Activated naive CD4-positive, alpha-beta T cell treated with Interleukin-2 at 50 U/mL for 16 hours (primary cell): ENCODE data around the gene OXT.
"Not testable (repeated sequence)": the region's sequence is repeated elsewhere in the genome, so short reads cannot be mapped to it uniquely, and the experiment has no call there.

Experiments
- DNase-seq: peaks from one replicate; pipeline ENCODE4 v3.0.0-alpha.2; 2020

Gene OXT

DNA sequence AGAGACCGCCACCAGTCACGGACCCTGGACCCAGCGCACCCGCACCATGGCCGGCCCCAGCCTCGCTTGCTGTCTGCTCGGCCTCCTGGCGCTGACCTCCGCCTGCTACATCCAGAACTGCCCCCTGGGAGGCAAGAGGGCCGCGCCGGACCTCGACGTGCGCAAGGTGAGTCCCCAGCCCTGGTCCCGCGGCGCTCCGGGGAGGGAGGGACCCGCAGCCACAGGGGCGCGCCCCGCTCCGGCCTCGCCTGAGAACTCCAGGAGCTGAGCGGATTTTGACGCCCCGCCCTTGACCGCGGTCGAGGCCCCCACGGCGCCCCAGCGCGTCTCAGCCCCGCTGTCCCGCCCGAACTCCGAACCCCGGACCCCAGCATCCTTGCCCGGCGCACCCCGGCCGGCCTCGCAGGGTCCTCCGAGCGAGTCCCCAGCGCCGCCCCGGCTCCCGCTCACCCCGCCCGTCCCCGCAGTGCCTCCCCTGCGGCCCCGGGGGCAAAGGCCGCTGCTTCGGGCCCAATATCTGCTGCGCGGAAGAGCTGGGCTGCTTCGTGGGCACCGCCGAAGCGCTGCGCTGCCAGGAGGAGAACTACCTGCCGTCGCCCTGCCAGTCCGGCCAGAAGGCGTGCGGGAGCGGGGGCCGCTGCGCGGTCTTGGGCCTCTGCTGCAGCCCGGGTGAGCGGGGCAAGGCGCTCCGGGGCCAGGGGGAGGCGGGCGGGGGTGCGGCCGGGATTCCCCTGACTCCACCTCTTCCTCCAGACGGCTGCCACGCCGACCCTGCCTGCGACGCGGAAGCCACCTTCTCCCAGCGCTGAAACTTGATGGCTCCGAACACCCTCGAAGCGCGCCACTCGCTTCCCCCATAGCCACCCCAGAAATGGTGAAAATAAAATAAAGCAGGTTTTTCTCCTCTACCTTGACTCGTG is at the start of gene OXT:
TSS of gene OXT (plus strand) at position 11 of the 920 bp plus-strand sequence. CDS start at position 47, 36 bp downstream.
- DNase-seq: peak; percentile 74

GRCh38 chr20:3021777-3022176 is 49.6 kb upstream of the OXT start:
- DNase-seq: no peak

DNA sequence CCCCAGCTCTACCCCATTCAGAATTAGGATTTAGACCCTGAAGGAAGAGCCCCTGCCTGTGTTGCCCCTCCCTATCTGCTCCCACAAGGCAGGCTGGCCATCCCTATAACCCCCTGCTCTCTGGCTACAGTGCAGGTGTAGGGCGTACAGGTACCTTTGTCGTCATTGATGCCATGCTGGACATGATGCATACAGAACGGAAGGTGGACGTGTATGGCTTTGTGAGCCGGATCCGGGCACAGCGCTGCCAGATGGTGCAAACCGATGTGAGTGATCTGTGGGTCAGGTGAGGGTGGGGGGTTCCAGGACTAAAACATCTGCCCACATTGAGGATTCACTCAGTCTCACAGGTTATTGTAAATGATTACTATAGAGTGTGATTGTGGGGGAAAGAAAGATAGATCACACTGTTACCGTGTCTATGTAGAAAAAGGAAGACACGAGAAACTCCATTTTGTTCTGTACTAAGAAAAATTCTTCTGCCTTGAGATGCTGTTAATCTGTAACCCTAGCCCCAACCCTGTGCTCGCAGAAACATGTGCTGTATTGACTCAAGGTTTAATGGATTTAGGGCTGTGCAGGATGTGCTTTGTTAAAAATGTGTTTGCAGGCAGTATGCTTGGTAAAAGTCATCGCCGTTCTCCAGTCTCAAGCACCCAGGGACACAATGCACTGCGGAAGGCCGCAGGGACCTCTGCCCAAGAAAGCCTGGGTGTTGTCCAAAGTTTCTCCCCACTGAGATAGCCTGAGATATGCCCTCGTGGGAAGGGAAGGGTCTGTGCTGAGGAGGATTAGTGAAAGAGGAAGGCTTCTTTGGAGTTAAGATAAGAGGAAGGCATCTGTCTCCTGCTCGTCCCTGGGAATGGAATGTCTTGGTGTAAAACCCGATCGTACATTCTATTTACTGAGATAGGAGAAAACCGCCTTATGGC is 48.6 kb upstream of the OXT start:
- not testable (repeated sequence) for DNase-seq

DNA sequence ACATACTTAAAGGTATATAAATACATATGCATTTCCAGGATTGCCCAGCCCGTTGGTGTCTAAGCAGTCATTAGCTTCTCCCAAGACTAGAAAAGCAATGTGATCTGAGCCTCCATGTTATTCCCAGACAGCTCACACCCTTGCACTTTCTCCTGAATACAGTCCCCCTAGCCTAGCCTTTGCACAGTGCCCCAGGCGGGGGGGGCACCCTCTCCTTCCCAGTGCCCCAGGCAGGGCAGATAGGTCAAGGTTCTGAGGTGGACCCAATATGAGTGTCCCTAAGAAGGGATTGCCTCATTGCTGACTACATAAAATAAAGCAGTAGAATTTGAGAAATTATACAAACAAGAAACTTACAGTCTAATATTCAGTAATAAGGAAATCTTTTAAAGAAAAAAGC is 43.4 kb upstream of the OXT start:
- no peak for DNase-seq

DNA sequence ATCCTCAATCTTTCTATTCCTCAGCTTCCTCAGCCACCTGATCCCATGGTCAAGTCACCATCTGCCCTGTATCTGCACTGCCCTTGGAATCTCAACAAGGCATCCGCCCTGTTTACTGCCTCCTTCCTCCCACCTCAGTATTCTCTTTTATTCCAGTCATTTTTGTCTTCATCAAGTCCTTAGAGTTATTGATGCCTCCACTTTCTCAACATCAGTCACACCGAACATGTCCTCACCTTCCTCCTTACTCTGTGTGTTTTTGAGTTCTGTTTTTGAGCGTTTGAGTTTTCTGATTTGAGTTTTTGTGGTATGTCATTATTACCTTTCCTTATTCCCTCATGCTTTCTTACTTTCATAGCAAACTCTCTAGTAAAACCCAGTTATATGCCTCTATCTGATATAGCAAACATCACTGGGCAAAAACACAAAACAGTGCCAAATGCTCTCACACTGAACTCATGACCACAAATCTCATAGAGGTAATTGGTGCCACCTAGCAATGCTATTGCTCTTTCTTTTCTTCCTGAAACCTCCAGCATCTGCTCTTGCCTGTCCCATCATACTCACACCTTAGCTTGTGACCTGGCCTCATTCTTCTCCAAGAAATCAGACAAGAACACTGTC is 39.8 kb upstream of the OXT start:
- no peak for DNase-seq

DNA sequence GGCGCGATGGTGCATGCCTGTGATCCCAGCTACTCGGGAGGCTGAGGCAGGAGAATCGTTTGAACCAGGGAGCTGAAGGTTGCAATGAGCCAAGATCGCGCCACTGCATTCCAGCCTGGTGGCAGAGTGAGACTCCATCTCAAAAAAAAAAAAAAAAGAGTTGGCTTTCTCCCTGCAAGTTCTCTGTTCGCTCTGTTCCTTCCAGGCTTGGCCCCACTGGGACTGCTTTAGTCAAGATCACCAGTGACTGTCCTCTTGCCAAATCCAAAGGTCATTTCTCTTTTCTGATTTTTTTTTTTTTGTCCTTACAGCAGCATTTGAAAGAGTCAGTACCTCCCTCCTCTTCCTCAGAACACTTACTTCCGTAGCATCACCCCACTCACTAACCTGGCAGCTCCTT is 38.8 kb upstream of the OXT start:
- DNase-seq: no peak

GRCh38 chr20:3037654-3038053 is 33.8 kb upstream of the OXT start:
- no peak for DNase-seq

DNA sequence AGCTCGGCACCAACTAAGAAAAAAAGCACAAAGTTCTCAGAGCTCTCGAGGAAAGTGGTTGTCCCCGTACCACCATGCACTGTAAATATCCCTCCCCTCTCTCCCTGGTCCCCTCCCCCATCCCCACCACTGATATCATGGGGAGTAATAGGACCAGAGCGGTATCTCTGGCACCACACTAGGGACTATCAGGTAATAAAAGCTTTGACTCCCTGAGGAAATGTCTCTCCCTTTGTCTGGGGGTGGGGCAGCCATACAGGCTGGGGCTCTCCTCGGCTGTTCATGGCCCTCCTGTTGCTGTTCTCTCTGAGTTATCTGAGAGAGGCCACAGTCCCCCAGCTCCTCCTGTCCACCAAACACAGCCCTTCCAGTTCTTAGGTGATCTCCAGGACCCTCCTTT is 33.0 kb upstream of the OXT start:
- DNase-seq: no peak

DNA sequence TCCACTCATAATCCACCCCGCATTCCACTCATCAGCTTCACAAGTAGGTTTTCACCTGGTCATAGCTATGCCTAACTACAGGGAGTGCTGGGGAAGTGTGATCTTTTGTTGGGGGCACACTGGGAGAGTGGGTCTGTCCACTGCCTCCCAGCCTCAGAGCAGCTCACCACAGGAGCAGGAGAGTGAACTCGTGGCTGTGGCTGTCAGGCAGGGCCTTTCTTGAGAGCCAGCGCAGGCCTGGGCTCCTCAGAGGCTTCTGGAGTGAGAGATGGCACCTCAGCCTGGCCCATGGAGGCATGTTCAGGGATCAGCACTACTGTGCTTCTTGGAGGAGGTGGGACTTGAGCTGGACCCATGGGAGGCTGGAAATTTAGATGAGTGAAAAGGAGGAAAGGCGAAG is 32.0 kb upstream of the OXT start:
- no peak for DNase-seq

DNA sequence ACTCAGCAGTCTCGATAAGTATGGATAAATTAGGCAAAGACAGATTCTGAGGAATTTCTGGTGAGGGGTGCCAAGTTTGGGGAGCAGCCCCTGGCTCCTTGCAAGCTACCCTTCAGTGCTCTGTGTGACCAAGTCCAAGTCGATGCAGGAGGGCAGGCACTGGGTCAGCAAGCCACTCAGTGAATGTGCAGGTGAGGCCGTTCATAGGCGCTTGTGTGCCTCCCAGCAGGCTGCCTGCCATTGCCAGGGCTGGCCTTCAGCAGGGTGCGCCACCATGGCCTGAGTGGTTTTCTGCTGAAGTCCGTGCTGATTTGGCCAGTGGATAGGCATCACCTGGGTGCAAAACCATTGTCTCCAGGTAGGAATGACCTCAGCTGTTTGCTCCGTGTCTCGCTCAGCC is 31.3 kb upstream of the OXT start:
- DNase-seq: no peak

GRCh38 chr20:3041854-3042409 is 29.5 kb upstream of the OXT start:
- no peak for DNase-seq

- no peak for DNase-seq
Observed at GRCh38 chr20:3042625-3043024, 28.8 kb upstream of the OXT start.

- DNase-seq: no peak
Observed at GRCh38 chr20:3043322-3043721, 28.1 kb upstream of the OXT start, which contains the start of gene GNRH2. Gene GNRH2 (plus strand): TSS chr20:3043622. CDS start chr20:3044415, 793 bp downstream.

DNA sequence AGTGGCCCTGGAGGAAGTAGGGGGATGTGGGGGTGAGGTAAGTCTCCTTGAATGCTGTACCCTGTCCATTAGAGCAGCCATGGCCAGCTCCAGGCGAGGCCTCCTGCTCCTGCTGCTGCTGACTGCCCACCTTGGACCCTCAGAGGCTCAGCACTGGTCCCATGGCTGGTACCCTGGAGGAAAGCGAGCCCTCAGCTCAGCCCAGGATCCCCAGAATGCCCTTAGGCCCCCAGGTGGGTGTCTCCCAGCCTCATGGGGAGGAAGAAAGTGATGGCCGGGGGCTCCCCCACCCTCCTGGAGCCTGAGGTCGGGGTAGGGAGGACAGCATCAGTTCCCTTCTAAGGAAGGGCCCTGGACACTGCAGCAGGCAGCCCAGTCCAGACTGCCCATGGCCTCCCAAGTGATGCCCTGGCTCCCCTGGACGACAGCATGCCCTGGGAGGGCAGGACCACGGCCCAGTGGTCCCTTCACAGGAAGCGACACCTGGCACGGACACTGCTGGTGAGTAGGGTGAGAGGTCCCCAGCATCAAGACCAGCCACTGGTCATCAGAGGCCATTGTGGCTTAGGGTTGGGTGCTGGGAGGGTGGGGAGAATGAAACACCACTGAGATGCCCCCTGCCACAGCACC is 27.0 kb upstream of the OXT start:
- DNase-seq: no peak

- DNase-seq: peak; percentile 60
Observed at GRCh38 chr20:3045042-3045815, 26.2 kb upstream of the OXT start.

DNA sequence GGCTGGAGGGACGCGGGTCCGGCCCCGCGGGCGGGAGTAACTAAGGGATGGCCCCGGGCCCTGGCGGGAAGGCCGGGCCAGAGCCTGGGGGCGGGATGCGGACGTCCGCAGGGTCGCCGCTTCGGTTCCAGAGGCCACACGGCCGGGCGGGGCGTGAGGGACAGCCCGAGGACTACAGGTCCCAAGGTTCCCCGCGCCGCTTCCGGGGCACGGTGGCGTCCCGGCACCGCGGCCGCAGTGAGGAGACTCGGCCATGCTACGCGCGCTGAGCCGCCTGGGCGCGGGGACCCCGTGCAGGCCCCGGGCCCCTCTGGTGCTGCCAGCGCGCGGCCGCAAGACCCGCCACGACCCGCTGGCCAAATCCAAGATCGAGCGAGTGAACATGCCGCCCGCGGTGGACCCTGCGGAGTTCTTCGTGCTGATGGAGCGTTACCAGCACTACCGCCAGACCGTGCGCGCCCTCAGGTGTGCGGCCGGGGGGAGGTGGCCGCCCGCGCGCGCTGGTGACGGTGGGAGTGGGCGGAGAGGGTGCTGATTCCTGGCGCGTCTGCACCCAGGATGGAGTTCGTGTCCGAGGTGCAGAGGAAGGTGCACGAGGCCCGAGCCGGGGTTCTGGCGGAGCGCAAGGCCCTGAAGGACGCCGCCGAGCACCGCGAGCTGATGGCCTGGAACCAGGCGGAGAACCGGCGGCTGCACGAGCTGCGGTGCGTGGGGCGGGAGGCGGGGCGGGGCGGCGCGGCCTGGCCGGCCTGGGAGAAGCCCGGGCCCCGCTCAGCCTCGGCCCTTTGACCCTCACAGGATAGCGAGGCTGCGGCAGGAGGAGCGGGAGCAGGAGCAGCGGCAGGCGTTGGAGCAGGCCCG is 25.4 kb upstream of the OXT start, which contains the start of gene MRPS26:
TSS of gene MRPS26 (plus strand) at position 237 of the 861 bp plus-strand sequence. CDS start at position 254, 17 bp downstream.
- peak; percentile 83 for DNase-seq

GRCh38 chr20:3046677-3047462 is 24.6 kb upstream of the OXT start:
- DNase-seq: no peak

DNA sequence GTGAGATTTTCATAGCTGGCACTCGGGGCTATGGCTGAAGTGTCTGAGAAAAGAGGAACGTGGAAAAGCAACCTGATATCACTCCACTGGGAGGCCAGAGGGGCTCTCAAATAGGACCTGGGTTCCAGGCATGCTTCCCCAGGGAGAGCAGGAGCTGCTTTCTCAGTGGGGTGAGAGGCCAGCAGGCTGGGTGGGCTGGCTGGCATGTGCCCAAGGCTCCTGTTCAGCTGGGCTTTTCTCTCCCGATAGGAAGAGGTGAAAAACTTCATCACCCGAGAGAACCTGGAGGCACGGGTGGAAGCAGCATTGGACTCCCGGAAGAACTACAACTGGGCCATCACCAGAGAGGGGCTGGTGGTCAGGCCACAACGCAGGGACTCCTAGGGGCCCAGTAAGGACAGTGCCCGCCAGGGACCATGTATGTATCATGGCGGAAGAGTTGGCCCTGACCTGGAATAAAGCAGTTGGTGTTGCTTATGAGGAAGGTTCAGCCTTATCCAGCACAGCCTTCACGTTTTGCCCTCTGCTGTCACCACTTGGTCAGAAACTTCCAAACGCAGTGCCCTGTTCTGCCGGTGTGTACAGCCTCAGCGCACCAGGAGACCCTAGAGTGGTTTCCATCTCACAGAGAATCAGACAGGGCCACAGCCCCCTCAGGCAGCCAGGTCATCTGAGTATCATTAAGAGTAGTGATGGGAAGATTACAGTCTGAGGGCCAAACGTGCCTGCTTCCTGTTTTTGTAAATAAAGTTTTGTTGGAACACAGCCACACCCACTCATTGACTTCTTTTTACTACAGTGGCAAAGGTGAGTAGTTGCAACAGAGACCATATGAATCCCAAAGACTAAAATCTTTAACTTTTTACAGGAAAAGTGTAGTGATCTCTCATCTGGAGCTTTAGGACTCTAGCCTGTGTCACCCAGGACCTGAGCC is 23.7 kb upstream of the OXT start:
- DNase-seq: no peak
